GM12865 (cell line): Measurements from ENCODE around the gene SULF2.
"Not testable (repeated sequence)": the region's sequence is repeated elsewhere in the genome, so short reads cannot be mapped to it uniquely, and the experiment has no call there.

Experiments used
- DNase-seq: peaks from one replicate; pipeline ENCODE4 v3.0.0; 2010; ENCODE audit warnings: low read depth
- H3K4me3 ChIP-seq: 2 replicates; pipeline ENCODE4 v1.5.1; 2011; ENCODE audit warnings: mild to moderate bottlenecking, low read depth, low read length, control low read depth
- CTCF ChIP-seq: IDR thresholded peaks from 2 replicates; pipeline ENCODE4 v1.5.1; 2011; ENCODE audit warnings: low read length, control low read depth, low read depth, inconsistent platforms; ENCODE audit not compliant: insufficient read depth; ENCODE audit errors: missing control alignments

The SULF2 gene

GRCh38 chr20:47785311-47785853 is at the start of gene SULF2:
Gene SULF2, minus strand, starts transcription at chr20:47785481. Its CDS starts 28,118 bp downstream, at chr20:47757363.
- no peak for TF ChIP-seq CTCF
- DNase-seq, result no peak

GRCh38 chr20:47831675-47832074 is 46.4 kb upstream of the SULF2 start:
- H3K4me3 ChIP-seq, DNase-seq: not testable (repeated sequence)

More at GRCh38 chr20:47785311-47785853, at the start of gene SULF2:
- H3K4me3 ChIP-seq, result peak within 1 kb of the TSS; percentile 41

- DNase-seq, H3K4me3 ChIP-seq: not testable (repeated sequence)
Observed at GRCh38 chr20:47826716-47827115, 41.4 kb upstream of the SULF2 start.

- H3K4me3 ChIP-seq, DNase-seq: not testable (repeated sequence)
Observed at GRCh38 chr20:47826006-47826405, 40.7 kb upstream of the SULF2 start.

- no peak for TF ChIP-seq CTCF
- no peak for DNase-seq
- no peak overlapping the region for H3K4me3 ChIP-seq
Observed at GRCh38 chr20:47825011-47825762, 39.9 kb upstream of the SULF2 start.

- not testable (repeated sequence) for DNase-seq, H3K4me3 ChIP-seq
Observed at GRCh38 chr20:47823941-47824340, 38.7 kb upstream of the SULF2 start.

GRCh38 chr20:47821481-47822100 is 36.3 kb upstream of the SULF2 start:
- DNase-seq, result no peak
- no peak for TF ChIP-seq CTCF

GRCh38 chr20:47818996-47819609 is 33.8 kb upstream of the SULF2 start:
- no peak for TF ChIP-seq CTCF
- DNase-seq, result no peak
- H3K4me3 ChIP-seq, result no peak overlapping the region

More at GRCh38 chr20:47821481-47822100, 36.3 kb upstream of the SULF2 start:
- H3K4me3 ChIP-seq, result no peak overlapping the region

GRCh38 chr20:47818466-47818865 is 33.2 kb upstream of the SULF2 start:
- DNase-seq, result no peak

More at GRCh38 chr20:47818466-47818865, 33.2 kb upstream of the SULF2 start:
- TF ChIP-seq CTCF, result no peak
- H3K4me3 ChIP-seq, result no peak overlapping the region
